Activated CD4-positive, alpha-beta T cell treated with anti-CD3 and anti-CD28 coated beads, Interleukin-2, amount 10 ng/mL, durations not matched to agents 24 days and 14 days (primary cell): ENCODE results near the gene NAV3. TPM values are rescaled to one million over a fixed set of nuclear protein-coding genes. Genes with fewer than 3 reads are reported as not detected.
A peak's percentile ranks its signal among the peaks of the same experiment; 100 is the strongest.

ENCODE experiments used
- DNase-seq: peaks from one replicate; pipeline ENCODE4 v3.0.0; 2022
- H3K27ac Mint-ChIP-seq: one replicate; pipeline ENCODE4 v1.8.0; 2022; ENCODE audit warnings: mild to moderate bottlenecking, mixed read lengths
- H3K27me3 Mint-ChIP-seq: one replicate; pipeline ENCODE4 v1.8.0; 2022; ENCODE audit warnings: mixed read lengths
- H3K36me3 Mint-ChIP-seq: one replicate; pipeline ENCODE4 v1.8.0; 2022; ENCODE audit warnings: low read depth, mild to moderate bottlenecking, mixed read lengths
- H3K4me1 Mint-ChIP-seq: one replicate; pipeline ENCODE4 v1.8.0; 2021; ENCODE audit warnings: mixed read lengths
- H3K4me3 Mint-ChIP-seq: one replicate; pipeline ENCODE4 v1.8.0; 2022; ENCODE audit warnings: mild to moderate bottlenecking, moderate library complexity, mixed read lengths
- H3K9me3 Mint-ChIP-seq: one replicate; pipeline ENCODE4 v1.8.0; 2021; ENCODE audit warnings: mixed read lengths
- intact Hi-C: fragments of 100-400 bp; cut with micrococcal nuclease; formaldehyde crosslinking; loops from one replicate; pipeline ENCODE4 v1.15.1; 2023
- total RNA-seq: library from RNA; stranded (reverse); gene quantifications from 2 replicates; pipeline ENCODE4 v1.2.3, GENCODE V29; 2022

The NAV3 gene
- total RNA-seq, 1 donor from 2014 or later: not detected

- no peak overlapping the region for H3K4me3 Mint-ChIP-seq
- no peaks in the 10 kb centered on the region for H3K9me3 Mint-ChIP-seq
- DNase-seq: no peak
- no peaks in the 10 kb centered on the region for H3K4me1 Mint-ChIP-seq
- H3K27me3 Mint-ChIP-seq: no peaks in the 10 kb centered on the region
- intact Hi-C loops: no loop called here
- H3K27ac Mint-ChIP-seq: no peak overlapping the region
- H3K36me3 Mint-ChIP-seq: no peaks in the 10 kb centered on the region
Measured at GRCh38 chr12:77924703-77925102, 94.0 kb downstream of the NAV3 start.

GRCh38 chr12:77925536-77926108 is 94.9 kb downstream of the NAV3 start:
- intact Hi-C loops: no loop called here
- DNase-seq: peak; percentile 69
- Mint-ChIP-seq H3K27me3 (no peaks in the 10 kb centered on the region), H3K36me3 (no peaks in the 10 kb centered on the region), H3K9me3 (no peaks in the 10 kb centered on the region), H3K4me1 (no peaks in the 10 kb centered on the region), H3K4me3 (no peak overlapping the region), H3K27ac (no peak overlapping the region)

- no peak for DNase-seq
- Mint-ChIP-seq H3K4me3 (no peak overlapping the region), H3K36me3 (no peaks in the 10 kb centered on the region), H3K27ac (no peak overlapping the region), H3K9me3 (no peaks in the 10 kb centered on the region), H3K4me1 (no peaks in the 10 kb centered on the region), H3K27me3 (no peaks in the 10 kb centered on the region)
- intact Hi-C loops: no loop called here
Measured at GRCh38 chr12:77928078-77928477, 97.4 kb downstream of the NAV3 start.

GRCh38 chr12:77932216-77932615 is 101.5 kb downstream of the NAV3 start:
- Mint-ChIP-seq H3K27me3 (no peaks in the 10 kb centered on the region), H3K4me1 (no peaks in the 10 kb centered on the region), H3K9me3 (no peaks in the 10 kb centered on the region), H3K27ac (no peak overlapping the region), H3K36me3 (no peaks in the 10 kb centered on the region), H3K4me3 (no peak overlapping the region)
- DNase-seq: no peak
- intact Hi-C loops: no loop called here

- Mint-ChIP-seq H3K36me3 (no peaks in the 10 kb centered on the region), H3K27me3 (no peaks in the 10 kb centered on the region), H3K27ac (no peak overlapping the region), H3K9me3 (no peaks in the 10 kb centered on the region), H3K4me3 (no peak overlapping the region), H3K4me1 (no peaks in the 10 kb centered on the region)
- no peak for DNase-seq
- intact Hi-C loops: no loop called here
Measured at GRCh38 chr12:77938301-77938700, 107.6 kb downstream of the NAV3 start.

GRCh38 chr12:77940011-77940423 is 109.3 kb downstream of the NAV3 start:
- intact Hi-C loops: no loop called here
- H3K4me3 Mint-ChIP-seq: no peak overlapping the region
- H3K36me3 Mint-ChIP-seq: no peaks in the 10 kb centered on the region
- H3K4me1 Mint-ChIP-seq: no peaks in the 10 kb centered on the region
- no peaks in the 10 kb centered on the region for H3K9me3 Mint-ChIP-seq
- no peak for DNase-seq
- no peaks in the 10 kb centered on the region for H3K27me3 Mint-ChIP-seq
- no peak overlapping the region for H3K27ac Mint-ChIP-seq

- Mint-ChIP-seq H3K4me1 (no peaks in the 10 kb centered on the region), H3K27me3 (no peaks in the 10 kb centered on the region), H3K9me3 (no peaks in the 10 kb centered on the region), H3K27ac (no peak overlapping the region), H3K36me3 (no peaks in the 10 kb centered on the region), H3K4me3 (no peak overlapping the region)
- no peak for DNase-seq
- intact Hi-C loops: no loop called here
Measured at GRCh38 chr12:77940567-77940966, 109.9 kb downstream of the NAV3 start.

- Mint-ChIP-seq H3K27me3 (no peaks in the 10 kb centered on the region), H3K4me1 (no peaks in the 10 kb centered on the region), H3K4me3 (no peak overlapping the region), H3K9me3 (no peaks in the 10 kb centered on the region), H3K27ac (no peak overlapping the region), H3K36me3 (no peaks in the 10 kb centered on the region)
- DNase-seq: no peak
- intact Hi-C loops: no loop called here
Measured at GRCh38 chr12:77941401-77941800, 110.7 kb downstream of the NAV3 start.

GRCh38 chr12:77943466-77943865 is 112.8 kb downstream of the NAV3 start:
- intact Hi-C loops: no loop called here
- no peaks in the 10 kb centered on the region for H3K27me3 Mint-ChIP-seq
- no peak overlapping the region for H3K4me3 Mint-ChIP-seq
- no peaks in the 10 kb centered on the region for H3K9me3 Mint-ChIP-seq
- H3K4me1 Mint-ChIP-seq: no peaks in the 10 kb centered on the region
- H3K27ac Mint-ChIP-seq: no peak overlapping the region
- H3K36me3 Mint-ChIP-seq: no peaks in the 10 kb centered on the region
- no peak for DNase-seq

GRCh38 chr12:77946541-77947061 is 115.9 kb downstream of the NAV3 start:
- Mint-ChIP-seq H3K27ac (no peak overlapping the region), H3K36me3 (no peaks in the 10 kb centered on the region), H3K4me1 (no peaks in the 10 kb centered on the region), H3K4me3 (no peak overlapping the region), H3K9me3 (no peaks in the 10 kb centered on the region), H3K27me3 (no peaks in the 10 kb centered on the region)
- no peak for DNase-seq
- intact Hi-C loops: no loop called here

- H3K27ac Mint-ChIP-seq: no peak overlapping the region
- H3K27me3 Mint-ChIP-seq: no peaks in the 10 kb centered on the region
- H3K9me3 Mint-ChIP-seq: no peaks in the 10 kb centered on the region
- H3K4me3 Mint-ChIP-seq: no peak overlapping the region
- no peak for DNase-seq
- intact Hi-C loops: no loop called here
- no peaks in the 10 kb centered on the region for H3K4me1 Mint-ChIP-seq
- H3K36me3 Mint-ChIP-seq: no peaks in the 10 kb centered on the region
Measured at GRCh38 chr12:77947330-77947729, 116.6 kb downstream of the NAV3 start.

GRCh38 chr12:77947746-77948145 is 117.1 kb downstream of the NAV3 start:
- no peaks in the 10 kb centered on the region for H3K36me3 Mint-ChIP-seq
- no peaks in the 10 kb centered on the region for H3K27me3 Mint-ChIP-seq
- H3K27ac Mint-ChIP-seq: no peak overlapping the region
- H3K9me3 Mint-ChIP-seq: no peaks in the 10 kb centered on the region
- intact Hi-C loops: no loop called here
- no peaks in the 10 kb centered on the region for H3K4me1 Mint-ChIP-seq
- H3K4me3 Mint-ChIP-seq: no peak overlapping the region
- DNase-seq: no peak

- Mint-ChIP-seq H3K27me3 (no peaks in the 10 kb centered on the region), H3K36me3 (no peaks in the 10 kb centered on the region), H3K4me1 (no peaks in the 10 kb centered on the region), H3K4me3 (no peak overlapping the region), H3K9me3 (no peaks in the 10 kb centered on the region), H3K27ac (no peak overlapping the region)
- intact Hi-C loops: no loop called here
- DNase-seq: no peak
Measured at GRCh38 chr12:77949943-77950342, 119.2 kb downstream of the NAV3 start.

GRCh38 chr12:77953528-77954205 is 123.0 kb downstream of the NAV3 start:
- intact Hi-C loops: no loop called here
- no peaks in the 10 kb centered on the region for H3K27me3 Mint-ChIP-seq
- no peak overlapping the region for H3K4me3 Mint-ChIP-seq
- DNase-seq: no peak
- no peaks in the 10 kb centered on the region for H3K36me3 Mint-ChIP-seq
- H3K27ac Mint-ChIP-seq: no peak overlapping the region
- no peaks in the 10 kb centered on the region for H3K9me3 Mint-ChIP-seq
- H3K4me1 Mint-ChIP-seq: no peaks in the 10 kb centered on the region

GRCh38 chr12:77954206-77954555 is 123.5 kb downstream of the NAV3 start:
- H3K27me3 Mint-ChIP-seq: no peaks in the 10 kb centered on the region
- no peaks in the 10 kb centered on the region for H3K36me3 Mint-ChIP-seq
- no peaks in the 10 kb centered on the region for H3K4me1 Mint-ChIP-seq
- no peak for DNase-seq
- no peak overlapping the region for H3K27ac Mint-ChIP-seq
- H3K4me3 Mint-ChIP-seq: no peak overlapping the region
- intact Hi-C loops: no loop called here
- H3K9me3 Mint-ChIP-seq: no peaks in the 10 kb centered on the region
